ENCODE measurements around the gene APBB3.

GRCh38 chr5:140602147-140602546, 37.7 kb upstream of the APBB3 start:
- TF ChIP-seq CTCF (conservative IDR thresholded peaks at IDR 0.05; ENCODE audit: low read depth, low read length) (no peak), EZH2 (IDR thresholded peaks at IDR 0.05; ENCODE audit: low read length, unreplicated experiment) (no peak), EZH2phosphoT487 (IDR thresholded peaks at IDR 0.05; ENCODE audit: borderline replicate concordance, low read length) (no peak)
